Left renal cortex interstitium (tissue), 4 donors: Measurements from ENCODE around the gene SLC39A12. TPM values are rescaled to one million over a fixed set of nuclear protein-coding genes. Genes with fewer than 3 reads are reported as not detected.

Experiments used
- DNase-seq, 4 donors: peaks; one replicate each; pipeline ENCODE4 v3.0.0-alpha.2; 2013; ENCODE audit warnings: low read depth in 4 of 4, low spot score in 2 of 4, missing footprints in 1 of 4
- polyA plus RNA-seq, 4 donors: library from polyadenylated mRNA; unstranded; fragments of 120-200 nt; gene quantifications; one replicate each; pipeline ENCODE4 v1.2.1, GENCODE V29; 2013; ENCODE audit not compliant: insufficient read length in 4 of 4

Gene SLC39A12
- polyA plus RNA-seq, 4 donors, result not detected

- DNase-seq, result no peak
These were observed 91.7 kb downstream of the SLC39A12 start for GRCh38 chr10:18043148-18044006.

- no peak for DNase-seq
These were observed 93.4 kb downstream of the SLC39A12 start for GRCh38 chr10:18044976-18045720.

- DNase-seq, result no peak
These were observed 104.9 kb downstream of the SLC39A12 start for GRCh38 chr10:18056583-18056982.

- no peak for DNase-seq
These were observed 108.3 kb downstream of the SLC39A12 start for GRCh38 chr10:18059826-18060559.

- DNase-seq, result no peak
These were observed 115.2 kb downstream of the SLC39A12 start for GRCh38 chr10:18066947-18067346.

GRCh38 chr10:18068401-18068800 lies 116.7 kb downstream of the SLC39A12 start:
- no peak for DNase-seq

- no peak for DNase-seq
These were observed 119.9 kb downstream of the SLC39A12 start for GRCh38 chr10:18071591-18071990.

GRCh38 chr10:18073314-18073713 lies 121.6 kb downstream of the SLC39A12 start:
- DNase-seq, result no peak

GRCh38 chr10:18075881-18076280 lies 124.2 kb downstream of the SLC39A12 start:
- no peak for DNase-seq

GRCh38 chr10:18079665-18080295 lies 128.1 kb downstream of the SLC39A12 start:
- no peak for DNase-seq

- no peak for DNase-seq
These were observed 130.7 kb downstream of the SLC39A12 start for GRCh38 chr10:18082381-18082780.

- DNase-seq, result no peak
These were observed 134.1 kb downstream of the SLC39A12 start for GRCh38 chr10:18085855-18086254.

GRCh38 chr10:18086746-18087145 lies 135.0 kb downstream of the SLC39A12 start:
- DNase-seq, result no peak

GRCh38 chr10:18087355-18087754 lies 135.6 kb downstream of the SLC39A12 start:
- DNase-seq, result no peak

Other genes with a start within 250 kb of the SLC39A12 start
- under 1 TPM; 0.19 to 0.31 (median 0.25) TPM for gene TMEM236, start 199.7 kb upstream of the SLC39A12 start, polyA plus RNA-seq
- gene MRC1, start 142.6 kb upstream of the SLC39A12 start, polyA plus RNA-seq, result 10 to 100 TPM in 2 of 4 donors, 1 to 10 TPM in 2; 8.2 to 11.8 (median 9.6) TPM
- gene CACNB2, start 188.5 kb downstream of the SLC39A12 start, polyA plus RNA-seq, result 1 to 10 TPM; 2.4 to 6.0 (median 4.4) TPM